H9 (cell line): ENCODE data around the gene TACC2. TPM values are rescaled to one million over a fixed set of nuclear protein-coding genes. Genes with fewer than 3 reads are reported as not detected.

Experiments
- DNase-seq: peaks from one replicate; pipeline ENCODE4 v3.0.0-alpha.2; 2017
- H2AFZ ChIP-seq: one replicate; pipeline ENCODE4 v1.6.1; 2013; ENCODE audit warnings: mild to moderate bottlenecking, low read length, control low read depth, moderate library complexity
- H2AK5ac ChIP-seq: 2 replicates; pipeline ENCODE4 v1.6.1; 2013; ENCODE audit warnings: low read length, control low read depth, mixed read lengths; ENCODE audit not compliant: insufficient read length
- H2BK120ac ChIP-seq: one replicate; pipeline ENCODE4 v1.6.1; 2013; ENCODE audit warnings: low read depth, mild to moderate bottlenecking, low read length, control low read depth, inconsistent platforms; ENCODE audit not compliant: poor library complexity, severe bottlenecking
- H2BK12ac ChIP-seq: 2 replicates; pipeline ENCODE4 v1.6.1; 2013; ENCODE audit warnings: low read length, control low read depth, mixed read lengths, low read depth; ENCODE audit not compliant: insufficient read length
- H2BK15ac ChIP-seq: 2 replicates; pipeline ENCODE4 v1.6.1; 2013; ENCODE audit warnings: low read depth, low read length, control low read depth
- H2BK20ac ChIP-seq: one replicate; pipeline ENCODE4 v1.6.1; 2013; ENCODE audit warnings: low read depth, mild to moderate bottlenecking, low read length, control low read depth, inconsistent platforms; ENCODE audit not compliant: poor library complexity, severe bottlenecking
- H2BK5ac ChIP-seq: 2 replicates; pipeline ENCODE4 v1.6.1; 2013; ENCODE audit warnings: low read length, control low read depth, mixed read lengths; ENCODE audit not compliant: insufficient read length
- H3K14ac ChIP-seq: 2 replicates; pipeline ENCODE4 v1.6.1; 2013; ENCODE audit warnings: low read length, control low read depth; ENCODE audit not compliant: insufficient read depth
- H3K18ac ChIP-seq: 2 replicates; pipeline ENCODE4 v1.6.1; 2013; ENCODE audit warnings: low read depth, mild to moderate bottlenecking, mixed read lengths, low read length, control low read depth; ENCODE audit not compliant: insufficient read length
- H3K23ac ChIP-seq: 2 replicates; pipeline ENCODE4 v1.6.1; 2013; ENCODE audit warnings: low read length, control low read depth, mixed read lengths, low read depth; ENCODE audit not compliant: insufficient read length
- H3K23me2 ChIP-seq: 2 replicates; pipeline ENCODE4 v1.6.1; 2013; ENCODE audit warnings: low read depth, mild to moderate bottlenecking, mixed read lengths, low read length, control low read depth; ENCODE audit not compliant: insufficient read length, poor library complexity, severe bottlenecking
- H3K27ac ChIP-seq: 2 replicates; pipeline ENCODE4 v1.5.1; 2013; ENCODE audit warnings: low read length, control low read depth, mixed read lengths, low read depth; ENCODE audit not compliant: insufficient read length
- H3K27me3 ChIP-seq: 2 replicates; pipeline ENCODE4 v1.6.1; 2013; ENCODE audit warnings: low read length, control low read depth, inconsistent platforms; ENCODE audit not compliant: insufficient read depth
- H3K4ac ChIP-seq: 2 replicates; pipeline ENCODE4 v1.6.1; 2013; ENCODE audit warnings: low read depth, mild to moderate bottlenecking, control low read depth, inconsistent platforms, low read length, moderate library complexity
- H3K4me1 ChIP-seq: 2 replicates; pipeline ENCODE4 v1.6.1; 2013; ENCODE audit warnings: low read length, control low read depth, inconsistent platforms; ENCODE audit not compliant: insufficient read depth
- H3K4me2 ChIP-seq: 2 replicates; pipeline ENCODE4 v1.6.1; 2013; ENCODE audit warnings: low read length, control low read depth, mixed read lengths; ENCODE audit not compliant: insufficient read length, insufficient read depth
- H3K56ac ChIP-seq: 2 replicates; pipeline ENCODE4 v1.6.1; 2013; ENCODE audit warnings: low read depth, mild to moderate bottlenecking, mixed read lengths, low read length, control low read depth; ENCODE audit not compliant: insufficient read length
- H3K79me1 ChIP-seq: 2 replicates; pipeline ENCODE4 v1.6.1; 2013; ENCODE audit warnings: low read depth, mild to moderate bottlenecking, moderate library complexity, low read length, control low read depth, inconsistent platforms; ENCODE audit not compliant: insufficient read depth, poor library complexity, severe bottlenecking
- H3K79me2 ChIP-seq: 2 replicates; pipeline ENCODE4 v1.6.1; 2013; ENCODE audit warnings: low read length, control low read depth, inconsistent platforms; ENCODE audit not compliant: insufficient read depth
- H3K9ac ChIP-seq: 2 replicates; pipeline ENCODE4 v1.6.1; 2013; ENCODE audit warnings: low read length, control low read depth, mixed read lengths; ENCODE audit not compliant: insufficient read length; ENCODE audit errors: extremely low read depth
- H3K9me3 ChIP-seq: one replicate; pipeline ENCODE4 v1.6.1; 2013; ENCODE audit warnings: low read depth, low read length, inconsistent platforms; ENCODE audit not compliant: control insufficient read depth
- H3T11ph ChIP-seq: one replicate; pipeline ENCODE4 v1.6.1; 2013; ENCODE audit warnings: mild to moderate bottlenecking, low read length, control low read depth, inconsistent platforms
- H4K20me1 ChIP-seq: one replicate; pipeline ENCODE4 v1.6.1; 2013; ENCODE audit not compliant: control insufficient read depth, insufficient read length, insufficient read depth
- H4K5ac ChIP-seq: 2 replicates; pipeline ENCODE4 v1.6.1; 2013; ENCODE audit warnings: low read depth, mild to moderate bottlenecking, mixed read lengths, low read length, control low read depth; ENCODE audit not compliant: insufficient read length
- H4K8ac ChIP-seq: replicated peaks from 2 replicates; pipeline ENCODE4 v1.6.1; 2013; ENCODE audit warnings: low read length, control low read depth, mixed read lengths, low read depth; ENCODE audit not compliant: insufficient read length
- H4K91ac ChIP-seq: 2 replicates; pipeline ENCODE4 v1.6.1; 2013; ENCODE audit warnings: low read depth, mild to moderate bottlenecking, moderate library complexity, mixed read lengths, low read length, control low read depth; ENCODE audit not compliant: insufficient read length
- H3K27ac Mint-ChIP-seq, 3 experiments: 2 replicates in 2 of 3; 3 replicates in 1 of 3; pipeline ENCODE4 v1.8.0; 2020 to 2021; ENCODE audit warnings: mixed read lengths in 3 of 3, mild to moderate bottlenecking in 1 of 3, moderate library complexity in 1 of 3
- H3K27me3 Mint-ChIP-seq: 2 replicates; pipeline ENCODE4 v1.8.0; 2021; ENCODE audit warnings: low read depth, mild to moderate bottlenecking, moderate library complexity, mixed read lengths
- H3K36me3 Mint-ChIP-seq, 3 experiments: 2 replicates in 2 of 3; 3 replicates in 1 of 3; pipeline ENCODE4 v1.8.0; 2020 to 2021; ENCODE audit warnings: low read depth in 3 of 3, mixed read lengths in 3 of 3; ENCODE audit not compliant: insufficient read depth in 1 of 3
- H3K4me1 Mint-ChIP-seq, 2 experiments: 2 replicates each; pipeline ENCODE4 v1.8.0; 2020; ENCODE audit warnings: mixed read lengths in 2 of 2
- H3K4me3 Mint-ChIP-seq, 2 experiments: 2 replicates in 1 of 2; 3 replicates in 1 of 2; pipeline ENCODE4 v1.8.0; 2020 to 2021; ENCODE audit warnings: mild to moderate bottlenecking in 2 of 2, mixed read lengths in 2 of 2, moderate library complexity in 1 of 2
- H3K9me3 Mint-ChIP-seq, 2 experiments: 2 replicates in 1 of 2; 3 replicates in 1 of 2; pipeline ENCODE4 v1.8.0; 2020; ENCODE audit warnings: mild to moderate bottlenecking in 2 of 2, mixed read lengths in 2 of 2, moderate library complexity in 1 of 2
- CTCF ChIP-seq: fragments of 200-600 bp; sonication (generic); conservative IDR thresholded peaks from 3 replicates; pipeline ENCODE4 v1.8.0; 2021; ENCODE audit warnings: antibody characterized with exemption, mild to moderate bottlenecking
- WGBS: extraction: QIAGEN DNeasy Blood & Tissue Kit; methylation state at CpG from one replicate; pipeline ENCODE4 v1.1.7; 2013; ENCODE audit warnings: missing lambda C conversion rate, low lambda C conversion rate, mixed read lengths; ENCODE audit not compliant: insufficient read length; ENCODE audit errors: extremely low coverage; 5-methylcytosine and 5-hydroxymethylcytosine counted together
- total RNA-seq: library from RNA; stranded (reverse); gene quantifications from 2 replicates; pipeline ENCODE4 v1.2.1, GENCODE V29; 2021

The TACC2 gene
- total RNA-seq, 1 experiment from 2014 or later = 58.1 TPM

- no peaks in the 10 kb centered on the region for H3K27me3 ChIP-seq
- no peak overlapping the region; the same call in 1 of the 2 replicates for H3K14ac ChIP-seq
- H3K27ac Mint-ChIP-seq = peak overlapping the region in 1 of 3 experiments; percentile 76; a peak in 1 of 7 replicates
- H3K9me3 ChIP-seq = no peaks in the 10 kb centered on the region
- H3K4me1 Mint-ChIP-seq = peaks cover 6 to 14% of the 10 kb centered on the region in 2 experiments
- H3K79me2 ChIP-seq = no peaks in the 10 kb centered on the region
- peaks cover 37 to 57% (median 52%) of the 10 kb centered on the region in 3 experiments for H3K36me3 Mint-ChIP-seq
- H2AK5ac ChIP-seq = no peak overlapping the region
- no peak for TF ChIP-seq CTCF
- no peak overlapping the region for H2BK20ac ChIP-seq
- H3K18ac ChIP-seq = no peak overlapping the region
- H3K4me1 ChIP-seq = no peaks in the 10 kb centered on the region
- no peak overlapping the region for H3K27ac ChIP-seq
- no peak overlapping the region for H3K56ac ChIP-seq
- H3T11ph ChIP-seq = no peak overlapping the region
- H2BK5ac ChIP-seq = no peak overlapping the region
- H3K9ac ChIP-seq = no peak overlapping the region
- WGBS = no CpG with 5 or more reads among the region's 12 CpGs
- H2BK120ac ChIP-seq = no peak overlapping the region
- no peak overlapping the region for H2AFZ ChIP-seq
- H3K4ac ChIP-seq = no peak overlapping the region
- H4K91ac ChIP-seq = no peak overlapping the region
- H3K23ac ChIP-seq = no peak overlapping the region
- no peak for DNase-seq
- H2BK12ac ChIP-seq = no peak overlapping the region
- H3K4me2 ChIP-seq = no peak overlapping the region
- H4K20me1 ChIP-seq = no peaks in the 10 kb centered on the region
- no peak overlapping the region for H2BK15ac ChIP-seq
- H4K8ac ChIP-seq = no peak overlapping the region
- no peak overlapping the region for H4K5ac ChIP-seq
- no peaks in the 10 kb centered on the region for H3K79me1 ChIP-seq
- H3K27me3 Mint-ChIP-seq = no peaks in the 10 kb centered on the region
- H3K4me3 Mint-ChIP-seq = no peak overlapping the region
- peaks cover 0 to 3% of the 10 kb centered on the region in 2 experiments; a peak in 1 of 5 replicates for H3K9me3 Mint-ChIP-seq
- no peaks in the 10 kb centered on the region for H3K23me2 ChIP-seq
These were observed 209.7 kb downstream of the TACC2 start for GRCh38 chr10:122198631-122199030.
